ENCODE results near the gene GREB1L. TPM values are rescaled to one million over a fixed set of nuclear protein-coding genes. Genes with fewer than 3 reads are reported as not detected.

Gene GREB1L
- polyA plus RNA-seq, 2 of the 4 experiments (the other 2 are of a cell fraction), result 1.4 to 2.8 TPM

DNA sequence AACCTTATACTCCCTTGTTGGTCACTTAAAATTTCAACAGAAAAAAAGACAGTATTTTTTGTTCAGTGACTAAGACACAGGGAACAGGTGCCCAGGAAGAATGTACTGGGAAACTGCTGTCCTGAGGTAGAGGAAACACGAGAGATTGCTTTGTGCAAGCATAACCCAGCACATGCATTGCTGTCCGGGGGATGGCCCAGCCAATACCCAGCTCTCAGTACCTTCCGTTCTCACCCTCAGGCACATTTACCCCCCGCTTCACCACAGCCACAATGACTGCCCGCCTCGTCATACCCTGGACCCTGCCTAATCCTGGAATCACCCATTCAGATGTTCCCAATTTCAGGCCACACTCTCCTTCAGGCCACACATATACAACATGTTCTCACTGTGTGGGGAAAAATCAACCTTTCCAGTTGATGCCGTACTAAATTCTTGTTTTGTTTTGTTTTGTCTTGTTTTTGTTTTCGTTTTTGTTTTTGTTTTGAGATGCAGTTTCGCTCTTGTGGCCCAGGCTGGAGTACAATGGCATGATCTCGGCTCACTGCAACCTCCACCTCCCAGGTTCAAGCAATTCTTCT lies 217.8 kb downstream of the GREB1L start:
- Histone ChIP-seq H3K27ac (no peak overlapping the region), H3K4me2 (no peak overlapping the region), H3K4me3 (no peak overlapping the region), H3K4me1 (no peaks in the 10 kb centered on the region), H3K9me3 (no peaks in the 10 kb centered on the region)
- 87% methylated on average over 10 of the region's 10 CpGs for WGBS (ENCODE audit: missing lambda C conversion rate)
- FAIRE-seq, result no peak
- no peak for TF ChIP-seq ZSCAN20 (CRISPR knock-in tag; IDR thresholded peaks at IDR 0.05)
- TF ChIP-seq, protein P1, sequence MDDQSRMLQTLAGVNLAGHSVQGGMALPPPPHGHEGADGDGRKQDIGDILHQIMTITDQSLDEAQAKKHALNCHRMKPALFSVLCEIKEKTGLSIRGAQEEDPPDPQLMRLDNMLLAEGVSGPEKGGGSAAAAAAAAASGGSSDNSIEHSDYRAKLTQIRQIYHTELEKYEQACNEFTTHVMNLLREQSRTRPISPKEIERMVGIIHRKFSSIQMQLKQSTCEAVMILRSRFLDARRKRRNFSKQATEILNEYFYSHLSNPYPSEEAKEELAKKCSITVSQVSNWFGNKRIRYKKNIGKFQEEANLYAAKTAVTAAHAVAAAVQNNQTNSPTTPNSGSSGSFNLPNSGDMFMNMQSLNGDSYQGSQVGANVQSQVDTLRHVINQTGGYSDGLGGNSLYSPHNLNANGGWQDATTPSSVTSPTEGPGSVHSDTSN (IDR thresholded peaks at IDR 0.05), result no peak
- no peak for TF ChIP-seq NR3C1 (IDR thresholded peaks at IDR 0.05)
- ATAC-seq, result no peak
- CTCF ChIA-PET, result interaction anchor here (1.4 kb wide), 1 partner anchor 15 kb away, joined by 5 read pairs; no protein-coding TSS in a partner anchor
- DNase-seq (ENCODE audit: low read depth in 1 of 2, low spot score in 1 of 2), result no peak
- POLR2A ChIA-PET, result no interaction called here

DNA sequence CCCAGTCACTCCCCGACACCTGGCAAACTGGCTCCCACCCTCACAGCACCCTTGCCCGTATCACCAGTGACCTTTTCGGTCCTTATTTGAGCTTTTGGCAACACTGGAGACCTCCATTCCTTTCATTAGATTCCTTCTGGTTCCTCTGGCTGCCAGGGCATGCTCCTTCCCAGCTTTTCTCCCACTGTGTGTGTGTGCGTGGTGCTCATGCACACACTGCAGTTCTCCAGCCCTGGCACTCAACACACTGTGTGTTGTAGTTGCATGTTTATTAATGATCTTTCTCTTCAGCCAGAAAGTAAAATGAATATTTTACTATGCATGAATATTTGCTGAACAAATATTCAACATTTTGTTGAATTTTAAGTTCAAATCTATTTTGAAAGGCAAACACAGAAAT lies 219.4 kb downstream of the GREB1L start:
- ChIA-PET POLR2A (no interaction called here), CTCF (no interaction called here)
- no peak for FAIRE-seq
- H3K27ac ChIP-seq, result no peak overlapping the region
- ATAC-seq, result no peak
- H3K4me3 ChIP-seq, result no peak overlapping the region
- no peak for DNase-seq (ENCODE audit: low read depth in 1 of 2, low spot score in 1 of 2)
- 87% methylated on average over 4 of the region's 4 CpGs for WGBS (ENCODE audit: missing lambda C conversion rate)
- TF ChIP-seq RAD21 (conservative IDR thresholded peaks at IDR 0.05 in 1 of 2, IDR thresholded peaks at IDR 0.05 in 1 of 2) (no peak), FOXS1 (CRISPR knock-in tag; IDR thresholded peaks at IDR 0.05) (no peak), NR3C1 (IDR thresholded peaks at IDR 0.05) (no peak), MYC (IDR thresholded peaks at IDR 0.05; ENCODE audit: borderline replicate concordance, low read length) (no peak), POLR2A (IDR thresholded peaks at IDR 0.05; ENCODE audit: low read length) (no peak), JUN (IDR thresholded peaks at IDR 0.05) (no peak), KDM5A (IDR thresholded peaks at IDR 0.05) (no peak), HOXB5 (CRISPR knock-in tag; IDR thresholded peaks at IDR 0.05) (no peak), RARB (CRISPR knock-in tag; IDR thresholded peaks at IDR 0.05) (no peak), FOSB (CRISPR knock-in tag; IDR thresholded peaks at IDR 0.05) (no peak), JUNB (IDR thresholded peaks at IDR 0.05) (no peak), HOXA7 (CRISPR knock-in tag; IDR thresholded peaks at IDR 0.05) (no peak), ZFP36 (IDR thresholded peaks at IDR 0.05; ENCODE audit: borderline replicate concordance, partially characterized antibody) (no peak)
- TF ChIP-seq, protein P2, sequence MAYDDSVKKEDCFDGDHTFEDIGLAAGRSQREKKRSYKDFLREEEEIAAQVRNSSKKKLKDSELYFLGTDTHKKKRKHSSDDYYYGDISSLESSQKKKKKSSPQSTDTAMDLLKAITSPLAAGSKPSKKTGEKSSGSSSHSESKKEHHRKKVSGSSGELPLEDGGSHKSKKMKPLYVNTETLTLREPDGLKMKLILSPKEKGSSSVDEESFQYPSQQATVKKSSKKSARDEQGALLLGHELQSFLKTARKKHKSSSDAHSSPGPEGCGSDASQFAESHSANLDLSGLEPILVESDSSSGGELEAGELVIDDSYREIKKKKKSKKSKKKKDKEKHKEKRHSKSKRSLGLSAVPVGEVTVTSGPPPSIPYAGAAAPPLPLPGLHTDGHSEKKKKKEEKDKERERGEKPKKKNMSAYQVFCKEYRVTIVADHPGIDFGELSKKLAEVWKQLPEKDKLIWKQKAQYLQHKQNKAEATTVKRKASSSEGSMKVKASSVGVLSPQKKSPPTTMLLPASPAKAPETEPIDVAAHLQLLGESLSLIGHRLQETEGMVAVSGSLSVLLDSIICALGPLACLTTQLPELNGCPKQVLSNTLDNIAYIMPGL (CRISPR knock-in tag; IDR thresholded peaks at IDR 0.05; ENCODE audit: borderline replicate concordance), result no peak
- TF ChIP-seq, protein P1 (IDR thresholded peaks at IDR 0.05), result no peak
- TF ChIP-seq, protein P3, sequence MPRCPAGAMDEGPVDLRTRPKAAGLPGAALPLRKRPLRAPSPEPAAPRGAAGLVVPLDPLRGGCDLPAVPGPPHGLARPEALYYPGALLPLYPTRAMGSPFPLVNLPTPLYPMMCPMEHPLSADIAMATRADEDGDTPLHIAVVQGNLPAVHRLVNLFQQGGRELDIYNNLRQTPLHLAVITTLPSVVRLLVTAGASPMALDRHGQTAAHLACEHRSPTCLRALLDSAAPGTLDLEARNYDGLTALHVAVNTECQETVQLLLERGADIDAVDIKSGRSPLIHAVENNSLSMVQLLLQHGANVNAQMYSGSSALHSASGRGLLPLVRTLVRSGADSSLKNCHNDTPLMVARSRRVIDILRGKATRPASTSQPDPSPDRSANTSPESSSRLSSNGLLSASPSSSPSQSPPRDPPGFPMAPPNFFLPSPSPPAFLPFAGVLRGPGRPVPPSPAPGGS (IDR thresholded peaks at IDR 0.05), result no peak
- TF ChIP-seq, protein P4, sequence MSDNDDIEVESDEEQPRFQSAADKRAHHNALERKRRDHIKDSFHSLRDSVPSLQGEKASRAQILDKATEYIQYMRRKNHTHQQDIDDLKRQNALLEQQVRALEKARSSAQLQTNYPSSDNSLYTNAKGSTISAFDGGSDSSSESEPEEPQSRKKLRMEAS (IDR thresholded peaks at IDR 0.05), result no peak
- no peaks in the 10 kb centered on the region for H3K9me3 ChIP-seq
- no peaks in the 10 kb centered on the region for H3K4me1 ChIP-seq
- H3K4me2 ChIP-seq, result no peak overlapping the region

DNA sequence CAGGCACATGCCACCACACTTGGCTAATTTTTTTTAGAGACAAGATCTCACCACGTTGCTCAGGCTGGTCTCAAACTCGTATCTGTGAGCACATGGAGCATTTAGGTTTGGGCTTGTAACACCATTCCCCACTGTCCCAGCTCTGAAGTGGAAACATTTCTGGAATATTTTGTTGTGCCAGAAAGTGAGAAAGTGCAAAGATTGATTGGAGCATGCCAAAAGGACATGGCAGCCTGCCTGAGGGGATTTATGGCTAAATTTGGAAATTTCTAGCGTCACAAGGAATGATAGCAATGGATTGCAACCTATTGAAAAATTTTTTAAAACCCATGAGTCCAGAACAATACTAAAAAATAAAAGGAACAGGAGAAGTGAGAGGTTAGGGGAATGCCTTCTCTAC lies 221.7 kb downstream of the GREB1L start:
- ChIA-PET CTCF (no interaction called here), POLR2A (no interaction called here)
- DNase-seq (ENCODE audit: low read depth in 1 of 2, low spot score in 1 of 2), result no peak
- Histone ChIP-seq H3K9me3 (no peaks in the 10 kb centered on the region), H3K4me2 (no peak overlapping the region), H3K4me3 (no peak overlapping the region), H3K27ac (no peak overlapping the region), H3K4me1 (no peaks in the 10 kb centered on the region)
- 62% methylated on average over 3 of the region's 3 CpGs for WGBS (ENCODE audit: missing lambda C conversion rate)
- no peak for FAIRE-seq
- no peak for ATAC-seq
- TF ChIP-seq BHLHE40 (IDR thresholded peaks at IDR 0.05; ENCODE audit: low read depth, low read length) (no peak), ZFP36 (IDR thresholded peaks at IDR 0.05; ENCODE audit: borderline replicate concordance, partially characterized antibody) (no peak), KDM5A (IDR thresholded peaks at IDR 0.05) (no peak), TP53 (CRISPR knock-in tag; IDR thresholded peaks at IDR 0.05) (no peak), NFE2L2 (conservative IDR thresholded peaks at IDR 0.05; ENCODE audit: low read length) (no peak), MAZ (IDR thresholded peaks at IDR 0.05; ENCODE audit: borderline replicate concordance, low read depth, low read length) (no peak), HDAC2 (IDR thresholded peaks at IDR 0.05) (no peak)
- TF ChIP-seq, protein P4 (IDR thresholded peaks at IDR 0.05), result no peak
- TF ChIP-seq, protein P5, sequence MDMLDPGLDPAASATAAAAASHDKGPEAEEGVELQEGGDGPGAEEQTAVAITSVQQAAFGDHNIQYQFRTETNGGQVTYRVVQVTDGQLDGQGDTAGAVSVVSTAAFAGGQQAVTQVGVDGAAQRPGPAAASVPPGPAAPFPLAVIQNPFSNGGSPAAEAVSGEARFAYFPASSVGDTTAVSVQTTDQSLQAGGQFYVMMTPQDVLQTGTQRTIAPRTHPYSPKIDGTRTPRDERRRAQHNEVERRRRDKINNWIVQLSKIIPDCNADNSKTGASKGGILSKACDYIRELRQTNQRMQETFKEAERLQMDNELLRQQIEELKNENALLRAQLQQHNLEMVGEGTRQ (IDR thresholded peaks at IDR 0.05), result no peak
- TF ChIP-seq, protein P2 (CRISPR knock-in tag; IDR thresholded peaks at IDR 0.05; ENCODE audit: borderline replicate concordance), result no peak

Measured in A549 (cell line).